PC-9 (cell line): ENCODE results near the gene CMTM8.

Experiments used
- CTCF ChIP-seq: fragments of 200-600 bp; sonication (generic); conservative IDR thresholded peaks from 2 replicates; pipeline ENCODE4 v1.6.1; 2017; ENCODE audit warnings: mixed run types, antibody characterized with exemption, mild to moderate bottlenecking, moderate library complexity
- EZH2 ChIP-seq: fragments of 200-600 bp; sonication (generic); IDR thresholded peaks from 2 replicates; pipeline ENCODE4 v1.8.0; 2017; ENCODE audit warnings: antibody characterized with exemption, low read depth

- TF ChIP-seq CTCF (no peak), EZH2 (no peak)
These were observed 45.4 kb upstream of the CMTM8 start for GRCh38 chr3:32193101-32193500.
